Measurements from ENCODE around the gene HID1.
A peak's percentile ranks its signal among the peaks of the same experiment; 100 is the strongest.
"Not testable (repeated sequence)": the region's sequence is repeated elsewhere in the genome, so short reads cannot be mapped to it uniquely, and the experiment has no call there.

HID1 gene

GRCh38 chr17:74998783-74999182 lies 26.2 kb upstream of the HID1 start:
- DNase-seq, result no peak

GRCh38 chr17:74995847-74996246 lies 23.3 kb upstream of the HID1 start:
- DNase-seq, result no peak

GRCh38 chr17:74994440-74994839 lies 21.9 kb upstream of the HID1 start:
- no peak for DNase-seq

DNA sequence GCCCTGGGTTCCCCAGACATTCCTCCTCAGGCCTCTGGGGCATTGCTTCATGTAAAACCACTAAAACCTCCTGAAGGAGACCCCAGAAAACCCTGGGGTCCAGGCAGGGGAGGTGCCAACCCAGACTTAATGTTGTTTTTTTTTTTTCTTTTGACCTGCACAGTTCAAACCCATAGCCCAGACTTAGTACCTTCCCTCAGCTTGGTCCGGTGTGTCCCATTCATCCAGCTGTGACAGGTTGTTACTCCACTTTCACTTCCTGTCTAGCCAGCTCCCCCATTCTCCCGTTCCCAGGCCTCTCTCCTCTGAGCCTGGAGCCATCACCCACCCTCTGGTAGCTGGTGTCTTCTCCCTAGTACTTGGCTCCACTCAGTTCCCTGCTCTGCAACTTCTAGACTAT lies 19.7 kb upstream of the HID1 start:
- DNase-seq, result no peak

DNA sequence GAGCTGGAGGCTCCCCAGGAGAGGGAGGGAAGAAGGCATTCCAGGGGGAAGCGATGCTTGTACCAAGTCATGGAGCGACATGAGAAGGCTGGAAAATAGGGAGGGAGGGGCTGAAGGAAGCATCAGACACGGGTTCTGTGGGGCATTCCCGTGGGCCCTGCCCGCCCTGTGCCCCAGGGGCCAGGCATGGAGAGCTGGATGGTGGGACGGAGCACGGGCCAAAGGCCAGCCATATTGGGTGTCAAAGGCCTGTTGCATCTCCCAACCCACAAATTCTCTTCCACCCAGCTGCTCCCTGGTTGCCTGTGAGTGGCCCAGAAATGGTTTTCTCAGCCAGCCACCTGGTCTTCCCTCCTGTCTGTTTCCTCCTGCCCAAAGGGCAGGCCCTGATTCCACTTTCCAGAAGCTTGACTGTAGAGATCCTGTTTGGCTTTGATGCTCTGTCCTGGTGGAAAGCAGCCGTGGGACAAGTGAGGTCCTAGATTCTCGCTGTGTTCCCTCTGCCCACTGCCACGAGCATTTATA lies 18.1 kb upstream of the HID1 start:
- no peak for DNase-seq

GRCh38 chr17:74987909-74988711 lies 15.6 kb upstream of the HID1 start:
- peak; percentile 93 for DNase-seq

DNA sequence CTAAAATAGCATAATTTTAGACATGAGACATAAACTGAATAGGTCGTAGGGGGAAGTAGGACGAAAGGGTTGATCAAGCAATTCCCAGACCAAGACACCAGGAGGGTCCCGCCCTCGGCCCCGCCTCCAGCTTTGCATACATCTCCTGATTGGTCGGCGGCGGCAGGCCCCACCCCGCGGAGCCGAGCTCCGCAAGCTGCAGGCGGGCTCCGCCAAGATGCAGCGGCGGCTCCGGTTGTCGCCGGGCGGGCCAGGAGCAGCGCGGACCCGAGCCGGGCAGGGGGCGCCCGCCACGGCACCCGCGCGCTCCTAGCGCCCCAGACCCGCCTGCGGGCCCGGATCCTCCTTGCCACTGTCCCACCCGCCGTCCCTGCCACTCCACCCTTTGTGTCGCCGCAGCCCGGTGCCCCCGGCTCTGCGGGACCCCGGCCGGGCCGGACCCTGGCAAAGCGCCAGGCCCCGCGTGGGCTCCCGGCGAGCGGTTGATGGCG lies 14.9 kb upstream of the HID1 start, which contains the start of gene CDR2L:
Gene CDR2L, plus strand, starts transcription at position 215 of the 491 bp plus-strand sequence. CDS start 412 bp downstream, outside the sequence.
- peak; percentile 96 for DNase-seq

DNA sequence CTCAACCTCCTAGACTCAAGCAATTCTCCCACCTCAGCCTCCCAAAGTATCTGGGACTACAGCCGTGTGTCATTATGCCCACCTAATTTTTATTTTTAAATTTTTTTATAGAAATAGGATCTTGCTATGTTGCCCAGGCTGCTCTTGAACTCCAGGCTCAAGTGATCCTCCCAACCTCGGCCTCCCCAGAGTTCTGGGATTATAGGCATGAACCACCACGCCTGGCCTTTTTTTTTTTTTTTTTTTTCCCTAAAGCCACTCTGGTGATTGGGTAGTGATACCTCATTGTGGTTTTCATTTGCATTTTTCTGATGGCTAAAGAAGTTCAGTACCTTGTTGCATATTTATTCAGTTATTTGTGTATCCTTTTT lies 13.6 kb upstream of the HID1 start:
- no peak for DNase-seq

GRCh38 chr17:74982663-74983313 lies 10.2 kb upstream of the HID1 start:
- DNase-seq, result not testable (repeated sequence)

- DNase-seq, result peak; percentile 78
Observed at GRCh38 chr17:74981979-74982662, 9.6 kb upstream of the HID1 start.

GRCh38 chr17:74981318-74981978 lies 8.9 kb upstream of the HID1 start:
- DNase-seq, result no peak

DNA sequence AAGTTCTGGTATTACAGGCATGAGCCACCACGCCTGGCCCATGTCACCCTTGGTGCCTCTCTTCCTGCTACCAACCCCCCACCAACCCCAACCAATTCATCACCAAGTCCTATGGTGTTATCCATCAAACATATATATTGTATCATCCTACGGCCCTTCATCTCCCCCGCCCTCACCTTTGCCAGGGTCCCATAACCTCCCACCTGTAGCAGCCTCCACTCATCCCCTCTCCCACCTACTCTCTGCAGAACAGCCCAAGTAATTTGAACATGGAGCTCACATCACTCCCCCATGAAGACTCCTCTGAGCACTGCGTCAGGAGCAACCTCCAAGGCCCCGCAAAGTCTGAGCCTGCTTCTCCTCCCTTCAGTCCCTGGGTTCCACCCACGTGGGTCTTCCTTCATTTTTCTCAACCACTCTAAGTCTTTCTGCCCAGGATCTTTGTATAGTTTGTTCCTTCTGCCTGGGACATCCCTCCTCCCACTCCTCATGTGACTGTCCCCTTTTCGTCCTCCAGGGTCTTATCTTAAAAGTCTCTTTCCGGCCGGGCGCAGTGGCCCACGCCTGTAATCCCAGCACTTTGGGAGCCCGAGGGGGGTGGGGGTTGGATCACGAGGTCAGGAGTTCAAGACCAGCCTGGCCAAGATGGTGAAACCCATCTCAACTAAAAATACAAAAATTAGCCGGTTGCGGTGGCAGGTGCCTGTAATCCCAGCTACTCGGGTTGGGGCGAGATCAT lies 7.0 kb upstream of the HID1 start:
- DNase-seq, result no peak

DNA sequence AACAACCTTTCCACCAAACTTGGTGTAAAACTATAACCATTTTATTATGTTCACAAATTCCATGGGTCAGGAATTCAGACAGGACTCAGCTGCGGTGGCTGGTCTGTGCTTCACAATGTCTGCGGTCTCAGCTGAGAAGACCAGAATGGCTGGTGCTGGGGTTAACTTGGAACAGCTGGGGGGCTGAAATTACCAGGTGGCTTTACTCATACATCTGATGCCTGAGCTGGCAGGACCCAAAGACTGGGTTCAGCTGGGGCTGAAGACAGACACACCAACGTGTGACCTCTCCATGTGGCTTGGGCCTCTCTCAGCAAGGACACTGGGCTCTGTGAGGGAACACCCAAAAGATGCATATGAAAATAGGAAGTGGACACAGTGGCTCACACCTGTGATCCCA lies 5.7 kb upstream of the HID1 start:
- DNase-seq, result no peak

- DNase-seq, result no peak
Observed at GRCh38 chr17:74977802-74978201, 5.2 kb upstream of the HID1 start.

DNA sequence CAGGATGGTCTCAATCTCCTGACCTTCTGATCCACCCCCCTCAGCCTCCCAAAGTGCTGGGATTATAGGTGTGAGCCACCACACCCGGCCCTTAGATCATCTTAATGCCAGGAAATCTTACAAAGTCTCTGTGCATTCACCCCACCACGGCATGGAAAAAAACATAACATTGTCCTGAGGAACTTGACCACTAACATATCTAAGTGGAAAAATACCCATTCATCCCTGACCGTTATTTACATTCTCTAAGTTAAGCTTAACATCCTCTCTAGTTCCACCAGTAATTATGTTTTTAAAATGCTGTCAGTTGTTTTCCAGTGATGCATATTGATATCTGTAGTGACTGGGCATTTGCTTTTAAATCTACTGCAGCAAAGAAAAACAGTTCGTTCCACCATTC lies 3.4 kb upstream of the HID1 start:
- no peak for DNase-seq

DNA sequence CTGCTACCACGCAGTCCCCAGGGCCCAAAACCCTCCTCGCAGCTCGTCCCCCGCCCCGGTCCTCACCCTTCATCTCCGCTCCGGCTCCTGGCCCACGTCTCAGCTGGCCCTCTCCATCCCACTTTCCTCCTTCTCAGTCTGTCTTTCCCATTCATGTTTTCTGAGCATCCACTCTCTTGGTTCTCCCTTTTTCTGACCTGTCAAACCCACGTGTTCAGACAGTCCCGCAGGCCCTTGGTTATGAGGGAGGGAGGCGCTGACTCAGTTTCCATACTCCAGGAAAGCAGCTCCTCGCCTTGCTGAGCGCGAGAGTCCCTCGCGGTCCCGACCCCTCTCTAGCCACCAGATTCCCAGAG lies 392 bp upstream of the HID1 start:
- no peak for DNase-seq

DNA sequence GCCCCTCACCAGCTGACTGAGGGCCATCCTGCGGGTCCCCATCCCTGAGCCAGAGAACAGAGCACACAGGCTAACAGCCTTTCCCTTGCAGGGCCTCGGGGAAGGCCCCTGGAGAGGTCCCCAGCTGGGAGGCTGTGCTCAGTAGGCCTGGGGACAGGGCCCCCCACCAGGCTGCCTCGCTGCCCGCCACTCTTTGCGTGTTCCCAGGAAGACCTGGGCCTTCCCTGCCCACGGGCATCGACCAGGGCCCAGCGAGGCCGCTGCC lies 785 bp downstream of the HID1 start:
- DNase-seq, result no peak

GRCh38 chr17:74971069-74971841 lies 1.3 kb downstream of the HID1 start:
- no peak for DNase-seq

DNA sequence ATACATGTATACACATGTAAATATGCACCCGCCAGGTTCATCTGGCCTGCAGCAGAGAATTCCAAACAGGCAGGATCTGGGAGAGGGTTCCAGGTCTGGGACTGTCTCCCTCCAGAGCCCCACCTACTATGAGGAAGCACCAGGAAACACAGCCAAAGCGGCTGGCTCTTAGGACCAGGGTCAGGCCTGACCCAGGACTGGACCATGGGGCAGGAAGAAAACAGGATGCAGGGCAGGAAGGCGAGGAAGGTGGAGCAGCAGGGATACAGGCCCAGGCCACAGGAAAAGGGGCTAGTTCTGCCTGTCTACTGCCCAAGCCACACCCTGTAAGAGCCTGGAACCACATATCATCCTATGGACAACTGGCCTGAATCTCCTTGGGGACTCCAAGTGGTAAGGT lies 2.2 kb downstream of the HID1 start:
- DNase-seq, result no peak

DNA sequence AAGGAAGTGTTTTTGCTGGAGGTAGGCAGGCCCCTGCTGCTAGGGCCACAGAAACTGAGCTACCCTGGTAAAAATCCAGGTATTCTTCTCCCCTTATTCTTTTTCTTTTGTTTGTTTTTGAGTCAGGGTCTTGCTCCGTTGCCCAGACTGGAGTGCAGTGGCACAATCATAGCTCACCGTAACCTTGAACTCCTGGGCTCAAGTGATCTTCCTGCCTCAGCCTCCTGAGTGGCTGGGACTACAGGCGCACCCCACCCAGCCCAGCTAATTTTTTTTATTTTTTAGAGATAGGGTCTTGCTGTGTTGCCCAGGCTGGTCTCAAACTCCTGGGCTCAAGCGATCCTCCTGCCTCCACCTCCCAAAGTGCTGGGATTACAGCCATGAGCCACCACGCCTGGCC lies 3.1 kb downstream of the HID1 start:
- not testable (repeated sequence) for DNase-seq

- DNase-seq, result no peak
Observed at GRCh38 chr17:74968361-74968780, 4.2 kb downstream of the HID1 start.

Data from left hindlimb (tissue), 1 donor.